Cardiac fibroblast (primary cell): Measurements from ENCODE around the gene PGGHG.
A peak's percentile ranks its signal among the peaks of the same experiment; 100 is the strongest.
"Not testable (repeated sequence)": the region's sequence is repeated elsewhere in the genome, so short reads cannot be mapped to it uniquely, and the experiment has no call there.

Source experiments
- DNase-seq, 2 donors: peaks; one replicate each; pipeline versions ENCODE4 v3.0.0 to v3.0.0-alpha.2; 2010; ENCODE audit warnings: low read depth in 2 of 2
- H3K4me3 ChIP-seq, 2 donors: replicated peaks in 1 of 2; 1 replicate in 1 of 2; 2 replicates in 1 of 2; pipeline ENCODE4 v1.5.1; 2011; ENCODE audit warnings: low read depth in 2 of 2, low read length in 2 of 2, mild to moderate bottlenecking in 2 of 2, moderate library complexity in 1 of 2
- TF ChIP-seq, protein P1 (sequence below): IDR thresholded peaks from one replicate; pipeline ENCODE4 v1.5.1; 2011; ENCODE audit warnings: low read depth, mild to moderate bottlenecking, low read length, inconsistent platforms

Gene PGGHG

DNA sequence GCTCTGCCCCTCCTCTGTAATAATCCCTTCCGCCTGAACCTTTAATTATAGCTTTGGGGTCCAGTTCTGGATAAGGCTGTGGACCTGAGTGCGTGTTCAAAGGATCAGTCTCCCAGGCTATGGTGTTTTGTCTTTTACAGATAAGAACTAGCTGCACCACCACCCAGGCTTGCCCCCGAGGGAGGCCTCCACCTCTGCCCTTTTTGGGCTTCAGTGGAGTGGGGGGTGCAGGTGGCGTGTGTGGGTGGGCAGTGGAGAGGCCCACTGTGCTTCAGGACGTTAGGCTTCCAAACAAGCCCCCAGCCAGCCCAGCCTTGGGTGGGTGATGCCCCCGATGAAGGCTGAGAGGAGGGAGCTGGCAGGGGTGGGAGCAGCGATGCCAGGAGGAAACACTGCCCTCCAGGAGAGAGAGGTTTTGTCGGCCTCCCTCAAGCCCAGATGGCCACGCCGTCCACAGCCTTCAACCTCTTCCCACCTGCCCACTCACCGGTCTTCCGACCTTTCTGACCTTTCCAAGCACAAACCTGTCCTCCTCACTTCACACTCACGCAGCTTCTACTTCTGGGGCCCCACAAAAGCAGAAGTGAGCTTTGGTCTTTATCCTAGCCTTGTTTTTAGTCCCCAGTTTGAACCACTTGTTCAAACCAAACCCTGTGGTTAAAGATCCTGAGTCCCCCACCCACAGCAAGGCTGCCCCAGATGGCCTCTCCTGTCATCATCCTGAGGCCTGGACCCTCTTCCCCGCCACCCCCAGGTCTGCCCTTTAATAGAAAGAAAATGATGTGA is 31.8 kb upstream of the PGGHG start:
- TF ChIP-seq, protein P1, sequence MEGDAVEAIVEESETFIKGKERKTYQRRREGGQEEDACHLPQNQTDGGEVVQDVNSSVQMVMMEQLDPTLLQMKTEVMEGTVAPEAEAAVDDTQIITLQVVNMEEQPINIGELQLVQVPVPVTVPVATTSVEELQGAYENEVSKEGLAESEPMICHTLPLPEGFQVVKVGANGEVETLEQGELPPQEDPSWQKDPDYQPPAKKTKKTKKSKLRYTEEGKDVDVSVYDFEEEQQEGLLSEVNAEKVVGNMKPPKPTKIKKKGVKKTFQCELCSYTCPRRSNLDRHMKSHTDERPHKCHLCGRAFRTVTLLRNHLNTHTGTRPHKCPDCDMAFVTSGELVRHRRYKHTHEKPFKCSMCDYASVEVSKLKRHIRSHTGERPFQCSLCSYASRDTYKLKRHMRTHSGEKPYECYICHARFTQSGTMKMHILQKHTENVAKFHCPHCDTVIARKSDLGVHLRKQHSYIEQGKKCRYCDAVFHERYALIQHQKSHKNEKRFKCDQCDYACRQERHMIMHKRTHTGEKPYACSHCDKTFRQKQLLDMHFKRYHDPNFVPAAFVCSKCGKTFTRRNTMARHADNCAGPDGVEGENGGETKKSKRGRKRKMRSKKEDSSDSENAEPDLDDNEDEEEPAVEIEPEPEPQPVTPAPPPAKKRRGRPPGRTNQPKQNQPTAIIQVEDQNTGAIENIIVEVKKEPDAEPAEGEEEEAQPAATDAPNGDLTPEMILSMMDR = no peak
- DNase-seq = no peak
- H3K4me3 ChIP-seq = no peak overlapping the region

DNA sequence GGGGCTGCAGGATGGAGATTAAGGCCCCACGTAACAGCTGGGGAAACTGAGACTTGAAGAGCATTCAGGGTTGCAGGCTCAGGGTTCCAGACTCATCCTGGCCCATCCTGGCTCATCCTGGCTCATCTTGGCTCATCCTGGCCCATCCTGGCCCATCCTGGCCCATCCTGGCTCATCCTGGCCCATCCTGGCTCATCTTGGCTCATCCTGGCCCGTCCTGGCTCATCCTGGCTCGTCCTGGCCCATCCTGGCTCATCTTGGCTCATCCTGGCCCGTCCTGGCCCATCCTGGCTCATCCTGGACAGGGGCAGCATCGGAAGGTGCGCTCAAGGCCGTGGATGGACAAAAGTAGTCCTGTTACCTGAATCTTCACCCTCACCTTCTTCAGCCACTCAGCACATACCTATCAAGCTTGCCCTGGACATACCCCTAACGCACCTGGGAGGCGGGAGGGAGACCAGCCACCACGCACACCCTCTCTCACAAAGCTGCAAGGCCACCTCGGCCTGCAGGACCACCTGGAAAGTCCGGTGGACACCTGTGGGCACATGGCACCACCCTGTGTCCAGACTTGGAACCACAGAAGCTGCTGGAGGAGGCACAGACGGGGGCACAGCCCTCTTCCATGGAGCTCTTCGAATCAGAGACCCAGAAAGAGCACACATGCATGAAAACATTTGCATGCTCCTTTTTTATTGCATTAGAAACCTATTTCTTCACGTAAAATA is 31.0 kb upstream of the PGGHG start:
- TF ChIP-seq, protein P1 = peak; percentile 26
- H3K4me3 ChIP-seq = no peak overlapping the region
- DNase-seq = no peak

DNA sequence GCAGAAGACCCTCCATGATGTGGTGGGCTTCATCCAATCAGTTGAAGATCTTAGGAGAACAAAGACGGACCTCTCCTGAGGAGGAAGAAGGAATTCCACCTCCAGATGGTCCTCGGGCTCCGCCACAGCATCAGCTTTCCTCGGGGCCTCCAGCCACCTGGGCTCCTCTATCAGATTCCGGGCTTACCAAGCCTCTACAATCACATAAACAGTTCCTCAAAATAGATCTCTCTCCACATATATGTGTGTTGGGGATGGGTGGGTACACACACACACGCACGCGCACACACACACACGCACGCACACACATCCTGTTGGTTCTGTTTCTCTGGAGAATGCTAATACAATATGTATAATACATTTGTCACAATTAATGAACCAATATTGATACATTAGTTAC is 29.5 kb upstream of the PGGHG start:
- TF ChIP-seq, protein P1 = no peak
- no peak overlapping the region for H3K4me3 ChIP-seq
- no peak for DNase-seq

DNA sequence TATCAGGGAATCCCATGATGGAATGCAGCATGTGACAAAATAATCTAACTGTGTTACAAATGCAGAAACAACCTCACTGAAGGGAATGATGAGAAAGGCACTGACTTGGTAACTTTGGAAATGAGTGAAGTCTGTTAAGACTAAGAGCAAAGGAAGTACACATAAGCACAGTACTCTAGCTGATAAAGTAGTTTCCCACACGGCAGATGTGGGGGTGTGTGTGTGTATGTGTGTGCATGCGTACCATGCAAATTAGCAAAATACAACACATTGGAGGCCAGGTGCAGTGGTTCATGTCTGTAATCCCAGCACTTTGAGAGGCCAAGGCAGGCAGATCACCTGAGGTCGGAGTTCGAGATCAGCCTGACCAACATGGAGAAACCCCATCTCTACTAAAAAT is 27.3 kb upstream of the PGGHG start:
- DNase-seq = no peak
- TF ChIP-seq, protein P1 = no peak
- no peak overlapping the region for H3K4me3 ChIP-seq

DNA sequence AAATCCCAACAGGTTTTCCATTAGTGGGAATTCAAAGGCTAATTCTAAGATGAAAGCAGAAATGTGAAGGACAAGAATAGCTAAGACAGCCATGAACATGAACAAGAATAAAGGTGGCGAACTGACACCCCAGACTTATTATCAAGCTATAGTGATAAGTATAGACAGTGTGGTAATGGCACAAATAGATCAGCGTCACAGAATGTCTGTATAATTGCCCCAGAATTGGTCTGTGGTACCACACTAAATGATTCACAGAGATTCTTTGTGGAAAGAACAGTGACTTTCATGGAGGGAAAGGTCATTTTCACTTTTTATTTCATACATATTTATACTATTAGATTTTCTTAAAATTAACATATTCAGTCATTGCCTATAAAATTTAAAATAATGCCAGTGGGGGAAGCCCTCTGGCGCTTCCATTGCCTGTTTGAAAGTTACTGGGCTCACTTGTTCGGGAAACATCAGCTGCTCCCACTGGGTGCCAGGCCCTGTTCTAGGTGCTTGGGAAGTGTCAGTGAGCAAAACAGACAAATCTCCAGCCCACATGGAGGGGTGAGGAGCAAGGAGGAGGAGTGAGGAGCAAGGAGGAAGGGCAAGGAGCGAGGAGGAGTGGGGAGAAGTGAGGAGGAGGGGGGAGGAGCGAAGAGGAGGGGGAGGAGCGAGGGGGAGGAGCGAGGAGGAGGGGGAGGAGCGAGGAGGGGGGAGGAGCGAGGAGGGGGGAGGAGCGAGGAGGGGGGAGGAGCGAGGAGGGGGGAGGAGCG is 22.1 kb upstream of the PGGHG start:
- TF ChIP-seq, protein P1 = no peak
- no peak for DNase-seq
- no peak overlapping the region for H3K4me3 ChIP-seq

DNA sequence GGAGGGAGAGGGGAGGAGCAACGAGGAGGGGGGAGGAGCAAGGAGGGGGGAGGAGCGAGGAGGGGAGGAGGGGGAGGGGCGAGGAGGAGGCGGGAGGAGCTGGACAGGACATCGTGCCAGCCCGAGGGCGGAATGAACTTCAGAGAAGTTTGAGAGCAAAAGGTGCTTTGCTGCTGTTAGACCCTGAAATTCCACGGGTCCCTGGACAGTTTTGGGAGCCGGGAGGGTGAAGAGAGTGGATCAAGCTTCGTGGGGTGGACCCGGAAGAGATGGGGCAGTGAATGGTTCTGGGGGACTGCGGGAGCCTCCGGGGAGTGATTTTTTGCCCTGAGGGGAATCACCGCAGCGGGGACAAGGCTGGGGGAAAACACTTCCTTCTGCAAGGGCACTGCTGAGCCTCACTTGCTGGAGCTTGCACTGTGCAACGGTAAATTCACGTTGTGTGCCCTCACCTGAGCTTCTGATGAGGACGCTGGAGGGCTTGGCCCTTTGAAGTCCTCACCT is 21.4 kb upstream of the PGGHG start:
- DNase-seq = no peak
- TF ChIP-seq, protein P1 = no peak
- H3K4me3 ChIP-seq = no peak overlapping the region

DNA sequence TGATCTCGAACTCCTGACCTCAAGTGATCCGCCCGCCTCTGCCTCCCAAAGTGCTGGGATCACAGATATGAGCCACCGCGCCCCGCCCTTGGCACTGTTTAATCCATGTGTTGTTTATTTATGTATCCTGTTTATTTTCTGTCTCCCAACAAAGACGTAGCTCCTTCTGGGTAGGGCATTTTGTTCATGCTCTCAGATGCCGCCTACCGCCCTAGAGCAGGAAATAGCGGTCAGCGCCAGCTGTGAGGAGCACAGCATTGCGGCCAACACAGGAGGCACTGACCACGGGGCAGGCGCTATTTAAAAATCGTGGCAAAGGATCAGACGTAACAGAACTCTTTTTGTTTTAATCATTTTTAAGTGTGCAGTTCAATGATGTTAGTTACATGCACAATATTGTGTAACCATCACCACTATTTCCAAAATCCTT is 20.2 kb upstream of the PGGHG start:
- peak; percentile 35 to 36 for DNase-seq
- not testable (repeated sequence) for H3K4me3 ChIP-seq
